Panc1 (cell line): ENCODE measurements around the gene RABEP1. TPM values are rescaled to one million over a fixed set of nuclear protein-coding genes. Genes with fewer than 3 reads are reported as not detected.
A peak's percentile ranks its signal among the peaks of the same experiment; 100 is the strongest.

Experiments used
- ATAC-seq: fragments of 200-7000 bp; cut with Tn5 transposase; 2 replicates; pipeline ENCODE4 v1.9.1; 2020; ENCODE audit warnings: mild to moderate bottlenecking, moderate library complexity
- BruUV-seq: library from RNA; stranded (reverse); fragments of 400-500 nt; replicated peaks from 2 replicates; lab custom pipeline; 2021; lab: Mats Ljungman, UMichigan
- CTCF ChIA-PET: fragments of 300-600 bp; sonication (Branson Sonifier 250); formaldehyde crosslinking; loops from one replicate; lab custom pipeline; 2022; ENCODE audit warnings: antibody characterized with exemption; lab: Charles Lee
- POLR2A ChIA-PET: fragments of 300-600 bp; sonication (Branson Sonifier 250); formaldehyde crosslinking; loops from one replicate; lab custom pipeline; 2022; ENCODE audit warnings: antibody characterized with exemption; lab: Charles Lee
- DNase-seq: peaks from one replicate; pipeline ENCODE4 v3.0.0-alpha.2; 2010; ENCODE audit warnings: low read depth, low spot score
- H3K27ac ChIP-seq: 2 replicates; pipeline ENCODE4 v1.5.1; 2011; ENCODE audit warnings: mild to moderate bottlenecking, low read length, inconsistent platforms
- H3K27me3 ChIP-seq: fragments of 200-500 bp; sonication (Bioruptor generic); 2 replicates; pipeline ENCODE4 v1.6.0; 2014; ENCODE audit warnings: low read length, inconsistent platforms; ENCODE audit not compliant: control insufficient read depth, insufficient read depth
- H3K36me3 ChIP-seq: fragments of 200-500 bp; sonication (Bioruptor generic); 2 replicates; pipeline ENCODE4 v1.5.1; 2014; ENCODE audit warnings: inconsistent platforms, mild to moderate bottlenecking, low read length, moderate library complexity; ENCODE audit not compliant: control insufficient read depth, insufficient read depth
- H3K4me1 ChIP-seq: 2 replicates; pipeline ENCODE4 v1.5.1; 2011; ENCODE audit warnings: inconsistent platforms, mild to moderate bottlenecking, low read length, moderate library complexity; ENCODE audit not compliant: control insufficient read depth, insufficient read depth
- H3K4me3 ChIP-seq, 2 experiments: 2 replicates each; pipeline ENCODE4 v1.5.1; 2011 to 2012; ENCODE audit warnings: low read depth in 2 of 2, low read length in 2 of 2, mild to moderate bottlenecking in 2 of 2, inconsistent platforms in 1 of 2, moderate library complexity in 1 of 2
- H3K9me3 ChIP-seq: fragments of 200-500 bp; sonication (Bioruptor generic); 2 replicates; pipeline ENCODE4 v1.5.1; 2014; ENCODE audit warnings: low read depth, mild to moderate bottlenecking, inconsistent platforms, low read length, moderate library complexity; ENCODE audit not compliant: control insufficient read depth, insufficient read depth
- POLR2AphosphoS5 ChIP-seq: IDR thresholded peaks from 2 replicates; pipeline ENCODE4 v1.6.1; 2012; ENCODE audit warnings: mild to moderate bottlenecking, low read depth, low read length, moderate library complexity
- SIN3A ChIP-seq: IDR thresholded peaks from 2 replicates; pipeline ENCODE4 v1.6.1; 2012; ENCODE audit warnings: low read depth, mild to moderate bottlenecking, low read length, moderate library complexity, borderline replicate concordance; ENCODE audit not compliant: insufficient read depth
- TCF7L2 ChIP-seq: IDR thresholded peaks from 2 replicates; pipeline ENCODE4 v1.6.1; 2011; ENCODE audit warnings: mild to moderate bottlenecking, low read depth, low read length, inconsistent platforms
- in situ Hi-C: cut with HindIII; loops from 2 replicates; pipeline ENCODE4 v1.10.0; 2016; ENCODE audit warnings: low sequenced_read_pairs, low pct_unique_long_range_greater_than_20kb
- intact Hi-C: fragments of 100-400 bp; cut with micrococcal nuclease; formaldehyde crosslinking; loops from one replicate; pipeline ENCODE4 v1.10.0; 2022; ENCODE audit not compliant: unreplicated experiment
- total RNA-seq: library from RNA; stranded (reverse); gene quantifications from one replicate; pipeline ENCODE4 v1.2.1, GENCODE V29; 2021; ENCODE audit not compliant: unreplicated experiment
- TF ChIP-seq, protein P1 (sequence below): fragments of 450-650 bp; IDR thresholded peaks from 2 replicates; pipeline ENCODE4 v1.5.1; 2017; ENCODE audit warnings: mild to moderate bottlenecking
- TF ChIP-seq, protein P2 (sequence below), 2 experiments: IDR thresholded peaks; 2 replicates each; pipeline ENCODE4 v1.6.1; 2011 to 2012; ENCODE audit warnings: low read depth in 2 of 2, control low read depth in 1 of 2, low read length in 1 of 2, mild to moderate bottlenecking in 1 of 2, moderate library complexity in 1 of 2; ENCODE audit not compliant: insufficient read depth in 1 of 2

Gene RABEP1
- total RNA-seq, 1 experiment from 2014 or later = 28.2 TPM

DNA sequence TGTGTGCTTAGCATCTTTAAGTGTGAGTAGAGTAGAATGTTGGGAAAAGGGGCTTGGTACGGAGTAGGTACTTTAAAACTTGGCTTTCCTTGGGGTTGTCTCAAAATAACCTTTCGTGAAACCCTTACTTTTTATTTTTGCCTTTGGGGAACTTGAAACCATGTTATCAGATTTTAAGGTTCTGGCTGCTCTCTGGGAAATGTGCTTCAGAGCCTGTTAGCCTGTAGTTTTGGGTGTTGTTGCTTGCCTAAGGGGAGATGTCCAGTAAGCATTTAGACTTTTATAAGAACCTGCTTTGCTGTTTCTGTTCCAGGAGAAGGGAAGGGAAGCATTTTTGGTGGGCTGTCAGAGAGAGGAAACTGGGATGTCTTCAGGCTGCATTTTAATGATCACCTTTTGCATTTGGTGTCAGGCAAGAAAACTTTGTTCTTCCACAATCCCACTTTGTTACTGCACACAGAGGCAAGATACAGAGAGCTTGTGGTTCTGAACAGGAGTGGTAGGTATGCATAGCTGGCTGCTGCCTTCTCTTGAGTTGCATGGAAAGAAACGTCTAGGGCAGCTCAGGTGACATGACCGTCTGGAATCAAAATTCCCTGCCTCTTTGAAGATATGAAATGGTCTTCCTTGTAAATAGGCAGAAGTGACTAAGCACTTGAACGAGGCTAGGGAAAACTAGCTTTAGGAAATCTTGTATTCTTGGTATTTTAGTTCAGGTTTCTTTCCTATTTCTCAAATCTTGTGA, 1.7 kb downstream of the RABEP1 start:
- DNase-seq (no peak), ATAC-seq (no peak)
- Histone ChIP-seq H3K36me3 (no peaks in the 10 kb centered on the region; the same call in 1 of the 2 replicates), H3K4me1 (peaks cover 16% of the 10 kb centered on the region), H3K27ac (peak overlapping the region; percentile 78), H3K9me3 (no peaks in the 10 kb centered on the region), H3K4me3 (peak overlapping the region; percentile 59 to 78), H3K27me3 (no peaks in the 10 kb centered on the region)
- in situ Hi-C loops = no loop called here
- TF ChIP-seq, protein P1, sequence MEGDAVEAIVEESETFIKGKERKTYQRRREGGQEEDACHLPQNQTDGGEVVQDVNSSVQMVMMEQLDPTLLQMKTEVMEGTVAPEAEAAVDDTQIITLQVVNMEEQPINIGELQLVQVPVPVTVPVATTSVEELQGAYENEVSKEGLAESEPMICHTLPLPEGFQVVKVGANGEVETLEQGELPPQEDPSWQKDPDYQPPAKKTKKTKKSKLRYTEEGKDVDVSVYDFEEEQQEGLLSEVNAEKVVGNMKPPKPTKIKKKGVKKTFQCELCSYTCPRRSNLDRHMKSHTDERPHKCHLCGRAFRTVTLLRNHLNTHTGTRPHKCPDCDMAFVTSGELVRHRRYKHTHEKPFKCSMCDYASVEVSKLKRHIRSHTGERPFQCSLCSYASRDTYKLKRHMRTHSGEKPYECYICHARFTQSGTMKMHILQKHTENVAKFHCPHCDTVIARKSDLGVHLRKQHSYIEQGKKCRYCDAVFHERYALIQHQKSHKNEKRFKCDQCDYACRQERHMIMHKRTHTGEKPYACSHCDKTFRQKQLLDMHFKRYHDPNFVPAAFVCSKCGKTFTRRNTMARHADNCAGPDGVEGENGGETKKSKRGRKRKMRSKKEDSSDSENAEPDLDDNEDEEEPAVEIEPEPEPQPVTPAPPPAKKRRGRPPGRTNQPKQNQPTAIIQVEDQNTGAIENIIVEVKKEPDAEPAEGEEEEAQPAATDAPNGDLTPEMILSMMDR = no peak
- TF ChIP-seq TCF7L2 (no peak), SIN3A (no peak), POLR2AphosphoS5 (no peak)
- TF ChIP-seq, protein P2, sequence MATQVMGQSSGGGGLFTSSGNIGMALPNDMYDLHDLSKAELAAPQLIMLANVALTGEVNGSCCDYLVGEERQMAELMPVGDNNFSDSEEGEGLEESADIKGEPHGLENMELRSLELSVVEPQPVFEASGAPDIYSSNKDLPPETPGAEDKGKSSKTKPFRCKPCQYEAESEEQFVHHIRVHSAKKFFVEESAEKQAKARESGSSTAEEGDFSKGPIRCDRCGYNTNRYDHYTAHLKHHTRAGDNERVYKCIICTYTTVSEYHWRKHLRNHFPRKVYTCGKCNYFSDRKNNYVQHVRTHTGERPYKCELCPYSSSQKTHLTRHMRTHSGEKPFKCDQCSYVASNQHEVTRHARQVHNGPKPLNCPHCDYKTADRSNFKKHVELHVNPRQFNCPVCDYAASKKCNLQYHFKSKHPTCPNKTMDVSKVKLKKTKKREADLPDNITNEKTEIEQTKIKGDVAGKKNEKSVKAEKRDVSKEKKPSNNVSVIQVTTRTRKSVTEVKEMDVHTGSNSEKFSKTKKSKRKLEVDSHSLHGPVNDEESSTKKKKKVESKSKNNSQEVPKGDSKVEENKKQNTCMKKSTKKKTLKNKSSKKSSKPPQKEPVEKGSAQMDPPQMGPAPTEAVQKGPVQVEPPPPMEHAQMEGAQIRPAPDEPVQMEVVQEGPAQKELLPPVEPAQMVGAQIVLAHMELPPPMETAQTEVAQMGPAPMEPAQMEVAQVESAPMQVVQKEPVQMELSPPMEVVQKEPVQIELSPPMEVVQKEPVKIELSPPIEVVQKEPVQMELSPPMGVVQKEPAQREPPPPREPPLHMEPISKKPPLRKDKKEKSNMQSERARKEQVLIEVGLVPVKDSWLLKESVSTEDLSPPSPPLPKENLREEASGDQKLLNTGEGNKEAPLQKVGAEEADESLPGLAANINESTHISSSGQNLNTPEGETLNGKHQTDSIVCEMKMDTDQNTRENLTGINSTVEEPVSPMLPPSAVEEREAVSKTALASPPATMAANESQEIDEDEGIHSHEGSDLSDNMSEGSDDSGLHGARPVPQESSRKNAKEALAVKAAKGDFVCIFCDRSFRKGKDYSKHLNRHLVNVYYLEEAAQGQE (IDR thresholded peaks at IDR 0.05; ENCODE audit: insufficient read depth in 1 of 2, low read depth in 2 of 2, low read length in 1 of 2) = no peak
- CTCF ChIA-PET = interaction anchor here (0.5 kb wide), 1 partner anchor 11 kb away, joined by 4 read pairs; no protein-coding TSS in a partner anchor
- BruUV-seq = no TSS peak
- intact Hi-C loops = no loop called here
- POLR2A ChIA-PET = interaction anchor here (0.7 kb wide), 1 partner anchor 196 kb away, joined by 3 read pairs; no protein-coding TSS in a partner anchor

DNA sequence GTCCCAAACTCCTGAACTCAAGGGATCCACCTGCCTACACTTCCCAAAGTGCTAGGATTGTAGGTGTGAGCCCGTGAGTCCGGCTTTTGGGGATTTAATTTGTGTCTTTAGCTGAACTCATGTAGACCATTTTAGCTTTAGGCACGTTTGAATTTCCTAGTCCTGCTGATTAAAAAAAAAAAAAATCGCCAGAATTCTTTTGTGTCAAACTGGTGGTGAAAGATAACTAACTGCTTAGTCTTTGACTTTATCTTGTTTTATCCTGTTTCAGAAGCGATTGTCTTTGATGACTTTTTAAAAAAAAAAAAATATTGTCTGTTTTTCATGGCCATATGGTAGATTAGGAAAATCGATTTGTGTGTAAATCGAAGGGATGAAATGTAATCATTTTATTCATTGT, 2.6 kb downstream of the RABEP1 start:
- CTCF ChIA-PET = interaction anchor here (0.6 kb wide), 1 partner anchor 122 kb away, joined by 4 read pairs; no protein-coding TSS in a partner anchor
- Histone ChIP-seq H3K4me3 (no peak overlapping the region), H3K9me3 (no peaks in the 10 kb centered on the region), H3K27me3 (no peaks in the 10 kb centered on the region), H3K4me1 (peaks cover 16% of the 10 kb centered on the region), H3K27ac (no peak overlapping the region), H3K36me3 (no peaks in the 10 kb centered on the region; the same call in 1 of the 2 replicates)
- no peak for TF ChIP-seq SIN3A
- TF ChIP-seq TCF7L2 = no peak
- TF ChIP-seq POLR2AphosphoS5 = no peak
- TF ChIP-seq, protein P1 = no peak
- TF ChIP-seq, protein P2 (IDR thresholded peaks at IDR 0.05; ENCODE audit: insufficient read depth in 1 of 2, low read depth in 2 of 2, low read length in 1 of 2) = no peak
- POLR2A ChIA-PET = no interaction called here
- ATAC-seq = no peak
- BruUV-seq = no TSS peak
- intact Hi-C loops (no loop called here), in situ Hi-C loops (no loop called here)
- DNase-seq = no peak
